ENCODE data around the gene GHSR. TPM values are rescaled to one million over a fixed set of nuclear protein-coding genes. Genes with fewer than 3 reads are reported as not detected.

The GHSR gene
- total and polyA plus RNA-seq, 2 of the 8 experiments (the other 6 are each of a cell fraction or from before 2014, with no cell fraction given) = not detected

GRCh38 chr3:172446198-172446597, 2.1 kb downstream of the GHSR start:
- peaks cover 28 to 54% (median 41%) of the 10 kb centered on the region in 4 experiments for H3K27me3 ChIP-seq (replicated peaks in 1 of 4; ENCODE audit: control insufficient read depth in 3 of 4, extremely low read depth in 1 of 4, insufficient read depth in 3 of 4, low read length in 3 of 4)
- H3K4me2 ChIP-seq (ENCODE audit: insufficient read depth in 1 of 2, low read depth in 2 of 2, low read length in 2 of 2) = no peak overlapping the region
- H3K79me2 ChIP-seq (ENCODE audit: control insufficient read depth in 1 of 2, insufficient read depth in 2 of 2, low read length in 2 of 2) = no peaks in the 10 kb centered on the region
- no peak overlapping the region for H3K27ac ChIP-seq (ENCODE audit: low read depth, low read length)
- WGBS, 2 experiments (ENCODE audit: extremely low coverage in 1 of 2, insufficient coverage in 1 of 2, insufficient read length in 1 of 2, insufficient replicate concordance in 2 of 2, low coverage in 1 of 2, low lambda C conversion rate in 2 of 2, missing lambda C conversion rate in 1 of 2) = 87% methylated on average over 3 of the region's 3 CpGs; no CpG with 5 or more reads in 1 of the 2 experiments
- H4K91ac ChIP-seq (replicated peaks; ENCODE audit: insufficient read length, low read length) = no peak overlapping the region
- H3K56ac ChIP-seq (replicated peaks; ENCODE audit: insufficient read length, low read depth, low read length) = no peak overlapping the region
- ChIA-PET CTCF (ENCODE audit: partially characterized antibody) (interaction anchor here (1.4 kb wide), 2 partner anchors 114 to 220 kb away, joined by 3 to 5 read pairs; no protein-coding TSS in a partner anchor), POLR2A (ENCODE audit: partially characterized antibody) (interaction anchor here (1.2 kb wide), 1 partner anchor 12 kb away, joined by 3 read pairs; no protein-coding TSS in a partner anchor)
- H2AK5ac ChIP-seq (ENCODE audit: low read depth, low read length) = no peak overlapping the region
- H3K4me3 ChIP-seq (ENCODE audit: extremely low read depth in 1 of 4, insufficient read depth in 2 of 4, low read depth in 3 of 4, low read length in 4 of 4) = no peak overlapping the region
- no peak overlapping the region for H3K4ac ChIP-seq (replicated peaks; ENCODE audit: insufficient read length, low read depth, low read length)
- H2BK20ac ChIP-seq (ENCODE audit: low read length) = no peak overlapping the region
- H3K36me3 ChIP-seq (ENCODE audit: control insufficient read depth in 2 of 4, insufficient read depth in 4 of 4, low read length in 3 of 4) = no peaks in the 10 kb centered on the region
- no peak overlapping the region for H2BK120ac ChIP-seq (replicated peaks; ENCODE audit: low read depth, low read length)
- no peak overlapping the region for H2BK12ac ChIP-seq (ENCODE audit: low read depth, low read length)
- H3K23ac ChIP-seq (ENCODE audit: insufficient read length) = no peak overlapping the region
- no peak for TF ChIP-seq POLR2AphosphoS5 (IDR thresholded peaks at IDR 0.05; ENCODE audit: low read depth, low read length)
- no peak for TF ChIP-seq E2F6 (IDR thresholded peaks at IDR 0.05)
- TF ChIP-seq CHD2 (IDR thresholded peaks at IDR 0.05; ENCODE audit: low read length) = no peak
- no peak for TF ChIP-seq BCL11A (IDR thresholded peaks at IDR 0.05; ENCODE audit: low read depth in 2 of 2, low read length in 2 of 2)
- no peak for TF ChIP-seq SP4 (IDR thresholded peaks at IDR 0.05; ENCODE audit: low read length)
- TF ChIP-seq ATF3 (IDR thresholded peaks at IDR 0.05; ENCODE audit: insufficient read depth, low read depth, low read length) = no peak
- TF ChIP-seq POU5F1 (IDR thresholded peaks at IDR 0.05; ENCODE audit: low read depth, low read length) = no peak
- peaks cover 14% of the 10 kb centered on the region for H3K23me2 ChIP-seq (ENCODE audit: low read depth, low read length)
- H3K79me1 ChIP-seq (ENCODE audit: low read depth, low read length) = no peaks in the 10 kb centered on the region
- H3K14ac ChIP-seq (ENCODE audit: insufficient read length) = no peak overlapping the region
- H4K8ac ChIP-seq (ENCODE audit: extremely low read depth, insufficient read depth, low read length) = no peak overlapping the region
- DNase-seq (ENCODE audit: low read depth in 1 of 2, low spot score in 2 of 2) (no peak), FAIRE-seq (no peak)
- no peak overlapping the region for H4K5ac ChIP-seq (ENCODE audit: insufficient read length, low read depth, low read length)
- H2AFZ ChIP-seq (ENCODE audit: low read length) = no peak overlapping the region
- H3K9ac ChIP-seq (replicated peaks in 1 of 4; ENCODE audit: extremely low read depth in 1 of 4, low read depth in 3 of 4, low read length in 3 of 4) = no peak overlapping the region
- no peak overlapping the region for H3K18ac ChIP-seq (ENCODE audit: extremely low read depth, low read length)
- H4K20me1 ChIP-seq (replicated peaks in 1 of 2; ENCODE audit: control insufficient read depth in 1 of 2, insufficient read depth in 2 of 2, low read length in 2 of 2) = peaks cover 1 to 17% of the 10 kb centered on the region in 2 experiments
- no peak overlapping the region for H2BK15ac ChIP-seq (ENCODE audit: low read length)
- peaks cover 0 to 23% (median 9%) of the 10 kb centered on the region in 4 experiments; a peak in 5 of 7 replicates for H3K4me1 ChIP-seq (replicated peaks in 1 of 4; ENCODE audit: control insufficient read depth in 3 of 4, insufficient read depth in 4 of 4, low read length in 3 of 4)
- no peaks in the 10 kb centered on the region; a peak in 1 of 4 replicates for H3K9me3 ChIP-seq (ENCODE audit: insufficient read depth in 2 of 2, low read depth in 1 of 2, low read length in 1 of 2)
- no peak overlapping the region for H2BK5ac ChIP-seq (ENCODE audit: low read depth, low read length)

Data from H1 (cell line).